DMS114 treated with DMSO at 0.1 percent for 48 hours (cell line): Measurements from ENCODE around the gene SLC22A14.
"Not testable (repeated sequence)": the region's sequence is repeated elsewhere in the genome, so short reads cannot be mapped to it uniquely, and the experiment has no call there.

Experiments
- DNase-seq: peaks from one replicate; lab custom pipeline; 2025; ENCODE audit not compliant: unreplicated experiment; lab: John Stamatoyannopoulos, UW

Gene SLC22A14

GRCh38 chr3:38312356-38312755 is 30.3 kb downstream of the SLC22A14 start:
- no peak for DNase-seq

- DNase-seq, result no peak
Measured at GRCh38 chr3:38313263-38313662, 31.2 kb downstream of the SLC22A14 start.

DNA sequence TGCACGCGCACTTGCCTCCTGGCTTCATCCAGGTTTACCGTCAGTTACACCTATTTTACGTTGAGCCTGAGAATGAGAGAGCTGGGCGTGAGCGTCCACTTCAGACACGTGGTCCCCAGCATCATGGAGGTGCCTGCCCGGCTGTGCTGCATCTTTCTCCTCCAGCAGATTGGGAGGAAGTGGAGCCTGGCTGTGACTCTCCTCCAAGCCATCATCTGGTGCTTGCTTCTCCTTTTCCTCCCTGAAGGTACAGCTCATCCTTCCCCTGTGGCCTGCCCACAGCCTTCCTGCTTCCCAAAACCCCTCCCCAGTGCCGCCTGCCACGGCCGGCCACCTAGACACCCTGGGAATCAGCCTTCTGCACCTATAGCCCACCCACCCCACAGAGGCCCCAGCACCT is 31.6 kb downstream of the SLC22A14 start:
- DNase-seq, result no peak

- no peak for DNase-seq
Measured at GRCh38 chr3:38314112-38314763, 32.1 kb downstream of the SLC22A14 start.

DNA sequence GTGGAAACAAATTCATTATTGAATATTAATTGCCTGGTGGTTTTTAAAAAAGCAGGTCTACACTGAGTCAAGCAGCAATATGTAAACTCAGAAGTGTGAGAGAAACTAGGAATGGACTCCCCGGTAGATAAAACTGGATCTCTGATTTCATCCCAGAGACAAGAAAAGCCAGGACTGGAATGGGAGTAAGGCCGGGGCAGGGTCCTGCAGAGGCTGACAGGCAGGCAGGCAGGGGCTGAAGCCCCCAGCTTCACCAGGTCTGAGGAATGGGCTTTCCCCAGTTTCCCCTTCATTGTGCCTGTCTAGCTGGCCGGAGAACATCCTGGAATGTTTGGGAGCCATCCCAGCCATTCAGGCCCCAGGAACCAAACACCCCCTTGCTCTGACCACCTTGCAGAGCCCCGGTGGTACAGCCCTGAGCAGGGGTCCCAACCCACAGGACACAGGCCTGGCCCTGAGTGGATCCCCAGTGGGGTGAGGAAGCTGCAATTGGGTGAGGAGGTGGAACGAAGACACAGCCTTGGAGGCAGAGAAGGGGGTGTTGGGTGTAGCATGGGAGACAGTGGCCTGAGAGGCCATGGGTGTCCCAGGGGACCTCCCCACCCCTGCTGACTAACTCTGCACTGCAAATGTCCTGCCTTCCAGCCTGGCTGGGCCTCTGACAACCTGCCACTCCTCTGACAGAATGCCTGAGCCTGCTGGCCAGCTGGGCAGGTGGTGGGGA is 32.8 kb downstream of the SLC22A14 start:
- DNase-seq, result no peak

GRCh38 chr3:38315488-38316230 is 33.6 kb downstream of the SLC22A14 start:
- no peak for DNase-seq

GRCh38 chr3:38316356-38317191 is 34.5 kb downstream of the SLC22A14 start:
- DNase-seq, result no peak

- no peak for DNase-seq
Measured at GRCh38 chr3:38317192-38317759, 35.2 kb downstream of the SLC22A14 start.

GRCh38 chr3:38318766-38319671 is 36.9 kb downstream of the SLC22A14 start:
- no peak for DNase-seq

DNA sequence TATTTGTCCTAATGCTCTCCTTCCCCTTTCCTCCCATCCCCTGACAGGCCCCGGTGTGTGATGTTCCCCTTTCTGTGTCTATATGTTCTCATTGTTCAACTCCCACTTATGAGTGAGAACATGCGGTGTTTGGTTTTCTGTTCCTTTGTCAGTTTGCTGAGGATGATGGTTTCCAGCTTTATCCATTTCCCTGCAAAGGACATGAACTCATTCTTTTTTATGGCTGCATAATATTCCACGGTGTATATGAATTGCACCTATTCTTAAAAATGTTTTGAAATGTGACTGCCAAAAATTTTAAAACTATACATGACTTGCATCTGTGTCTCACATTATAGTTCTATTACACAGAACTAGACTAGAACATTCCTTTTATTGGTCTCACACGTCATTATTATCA is 38.5 kb downstream of the SLC22A14 start:
- DNase-seq, result not testable (repeated sequence)

DNA sequence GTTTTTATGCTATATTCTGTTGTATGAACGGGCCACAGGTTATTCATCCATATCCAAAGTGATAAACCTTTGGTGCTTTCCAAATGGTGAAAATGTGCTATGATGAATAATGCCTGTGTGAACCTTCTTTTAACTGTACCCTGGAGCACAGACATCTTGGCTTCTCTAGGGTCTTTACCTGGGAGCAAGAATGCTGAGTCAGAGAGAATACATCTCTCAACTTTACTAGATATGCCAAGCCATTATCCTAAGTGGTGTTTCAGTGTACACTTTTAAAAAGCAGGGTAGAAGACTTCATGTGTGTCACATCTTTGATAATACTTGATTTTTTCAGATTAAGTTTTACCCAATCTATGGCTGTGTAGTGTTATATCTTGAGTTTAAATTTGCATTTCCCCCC is 41.0 kb downstream of the SLC22A14 start:
- DNase-seq, result no peak

GRCh38 chr3:38325256-38325655 is 43.2 kb downstream of the SLC22A14 start:
- no peak for DNase-seq

GRCh38 chr3:38327335-38328009 is 45.4 kb downstream of the SLC22A14 start:
- no peak for DNase-seq

- no peak for DNase-seq
Measured at GRCh38 chr3:38331257-38332022, 49.3 kb downstream of the SLC22A14 start.

DNA sequence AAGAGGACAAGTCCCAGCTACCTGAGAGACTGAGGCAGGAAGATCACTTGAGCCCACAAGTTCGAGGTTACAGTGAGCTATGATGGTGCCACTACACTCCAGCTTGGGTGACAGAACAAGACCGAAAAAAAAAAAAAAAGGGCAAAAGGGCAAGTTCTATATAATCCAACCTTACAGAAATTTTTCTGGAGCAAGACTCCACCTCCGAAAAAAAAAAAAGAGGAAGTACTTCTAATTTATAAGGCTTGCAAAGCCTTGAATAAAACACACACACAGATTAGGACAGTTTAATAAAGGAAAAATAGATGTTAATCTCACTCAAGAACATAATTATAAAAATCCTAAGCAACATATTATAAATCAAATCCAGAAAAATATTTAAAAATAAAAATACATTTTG is 50.1 kb downstream of the SLC22A14 start:
- DNase-seq, result no peak

DNA sequence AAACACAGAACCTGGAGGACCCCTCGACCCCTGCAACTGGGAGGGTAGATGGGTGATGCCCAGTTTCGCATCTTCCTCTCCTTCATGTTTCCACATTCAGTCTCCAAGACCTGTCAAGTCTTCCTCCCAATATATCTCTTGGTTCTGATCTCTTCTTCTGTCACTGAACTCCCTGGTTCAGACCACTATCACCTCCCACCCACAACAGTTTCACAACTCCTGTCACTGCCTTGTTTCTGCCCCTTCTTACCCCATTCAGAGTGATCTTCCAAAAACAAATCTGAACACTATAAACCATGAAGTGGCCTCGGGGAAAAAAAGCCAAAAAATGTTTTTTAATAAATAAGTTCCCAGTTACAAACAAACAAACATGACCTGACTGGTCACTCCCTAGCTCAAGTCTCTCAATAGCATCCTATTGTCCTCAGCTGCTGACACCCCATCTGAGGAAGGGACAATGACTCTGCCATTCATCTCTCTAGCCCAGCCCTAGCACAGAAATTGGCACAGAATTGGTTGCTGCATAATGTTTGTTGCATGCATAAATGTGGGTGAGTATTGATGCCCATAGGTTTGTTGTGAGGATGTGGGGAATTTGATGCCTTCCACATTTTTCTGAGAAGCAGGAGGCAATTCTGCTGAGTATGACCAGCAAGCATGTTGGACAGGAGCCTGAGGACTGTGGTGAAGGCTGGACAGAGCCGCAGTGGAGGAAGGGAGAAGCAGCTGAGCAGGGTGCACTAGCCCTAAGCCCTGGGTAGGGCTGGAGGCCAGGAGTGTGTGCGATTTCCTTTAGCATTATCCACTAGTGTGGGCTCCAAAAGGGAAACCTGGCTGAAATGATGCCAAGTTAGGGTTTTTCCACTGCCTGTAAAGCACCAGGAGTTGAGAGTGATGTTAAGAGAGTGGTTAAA is 52.3 kb downstream of the SLC22A14 start:
- no peak for DNase-seq

GRCh38 chr3:38335263-38335662 is 53.2 kb downstream of the SLC22A14 start:
- no peak for DNase-seq
